ENCODE measurements around the gene NRCAM. TPM values are rescaled to one million over a fixed set of nuclear protein-coding genes. Genes with fewer than 3 reads are reported as not detected.

The NRCAM gene
- total RNA-seq, 1 donor from 2014 or later: 33.2 TPM

- no peak for DNase-seq (ENCODE audit: low read depth, low spot score)
- H3K4me1 Mint-ChIP-seq: peaks cover 84% of the 10 kb centered on the region
- no peak overlapping the region for H3K27ac Mint-ChIP-seq (ENCODE audit: unreplicated experiment)
Observed at GRCh38 chr7:108294595-108294994, 161.6 kb downstream of the NRCAM start.

DNA sequence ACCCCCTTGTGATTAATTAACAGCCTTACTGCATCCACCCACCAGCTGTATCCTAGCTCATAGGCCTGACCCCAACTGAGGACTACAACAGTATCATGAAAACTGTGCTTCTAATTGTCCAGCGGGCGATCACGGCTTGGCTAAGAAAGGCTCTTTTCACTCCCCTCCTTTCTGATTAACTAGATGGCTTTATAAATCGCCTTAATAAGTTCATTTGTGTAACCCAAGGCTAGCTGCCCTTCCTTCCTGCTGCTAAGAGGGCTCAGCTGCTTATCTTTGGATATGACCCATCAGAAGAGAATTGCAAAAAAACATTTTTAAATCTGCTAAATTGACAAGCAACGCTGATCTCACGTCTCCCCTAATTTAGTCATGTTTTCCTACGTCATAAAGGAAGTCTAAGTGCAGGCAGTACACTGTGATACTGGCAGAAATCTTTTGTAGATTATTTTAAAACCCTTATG, 163.1 kb downstream of the NRCAM start:
- H3K36me3 Mint-ChIP-seq (ENCODE audit: low read depth): no peaks in the 10 kb centered on the region
- H3K27ac Mint-ChIP-seq (ENCODE audit: unreplicated experiment): peak overlapping the region; percentile 14
- H3K4me3 Mint-ChIP-seq: peak overlapping the region; percentile 61
- DNase-seq (ENCODE audit: low read depth, low spot score): no peak
- H3K9me3 Mint-ChIP-seq: no peaks in the 10 kb centered on the region
- H3K4me1 Mint-ChIP-seq: peaks cover 76% of the 10 kb centered on the region
- no peaks in the 10 kb centered on the region for H3K27me3 Mint-ChIP-seq (ENCODE audit: low read depth)
- TF ChIP-seq CTCF (conservative IDR thresholded peaks at IDR 0.05): no peak

More at GRCh38 chr7:108294595-108294994, 161.6 kb downstream of the NRCAM start:
- Mint-ChIP-seq H3K9me3 (no peaks in the 10 kb centered on the region), H3K27me3 (ENCODE audit: low read depth) (no peaks in the 10 kb centered on the region), H3K36me3 (ENCODE audit: low read depth) (no peaks in the 10 kb centered on the region), H3K4me3 (peak overlapping the region; percentile 7)
- TF ChIP-seq CTCF (conservative IDR thresholded peaks at IDR 0.05): no peak

- H3K36me3 Mint-ChIP-seq (ENCODE audit: low read depth): no peaks in the 10 kb centered on the region
- TF ChIP-seq CTCF (conservative IDR thresholded peaks at IDR 0.05): no peak
- H3K4me1 Mint-ChIP-seq: peaks cover 72% of the 10 kb centered on the region
- no peaks in the 10 kb centered on the region for H3K9me3 Mint-ChIP-seq
- no peak overlapping the region for H3K27ac Mint-ChIP-seq (ENCODE audit: unreplicated experiment)
- DNase-seq (ENCODE audit: low read depth, low spot score): no peak
- no peak overlapping the region for H3K4me3 Mint-ChIP-seq
- no peaks in the 10 kb centered on the region for H3K27me3 Mint-ChIP-seq (ENCODE audit: low read depth)
Observed at GRCh38 chr7:108292541-108292940, 163.7 kb downstream of the NRCAM start.

GRCh38 chr7:108291791-108292440, 164.3 kb downstream of the NRCAM start:
- DNase-seq (ENCODE audit: low read depth, low spot score): no peak
- H3K27me3 Mint-ChIP-seq (ENCODE audit: low read depth): no peaks in the 10 kb centered on the region
- no peaks in the 10 kb centered on the region for H3K36me3 Mint-ChIP-seq (ENCODE audit: low read depth)
- no peak for TF ChIP-seq CTCF (conservative IDR thresholded peaks at IDR 0.05)
- peaks cover 66% of the 10 kb centered on the region for H3K4me1 Mint-ChIP-seq
- peak overlapping the region; percentile 0 for H3K27ac Mint-ChIP-seq (ENCODE audit: unreplicated experiment)
- H3K9me3 Mint-ChIP-seq: no peaks in the 10 kb centered on the region
- peak overlapping the region; percentile 15 for H3K4me3 Mint-ChIP-seq

GRCh38 chr7:108291152-108291508, 165.1 kb downstream of the NRCAM start:
- Mint-ChIP-seq H3K27ac (ENCODE audit: unreplicated experiment) (no peak overlapping the region), H3K9me3 (no peaks in the 10 kb centered on the region), H3K4me1 (peaks cover 58% of the 10 kb centered on the region), H3K36me3 (ENCODE audit: low read depth) (no peaks in the 10 kb centered on the region), H3K4me3 (peak overlapping the region; percentile 15), H3K27me3 (ENCODE audit: low read depth) (no peaks in the 10 kb centered on the region)
- no peak for TF ChIP-seq CTCF (conservative IDR thresholded peaks at IDR 0.05)
- no peak for DNase-seq (ENCODE audit: low read depth, low spot score)
